HepG2 (cell line): ENCODE data around the gene TECPR1. TPM values are rescaled to one million over a fixed set of nuclear protein-coding genes. Genes with fewer than 3 reads are reported as not detected.

Experiments used
- ATAC-seq: fragments of 200-7000 bp; cut with Tn5 transposase; 3 replicates; pipeline ENCODE4 v1.9.1; 2020; ENCODE audit warnings: mild to moderate bottlenecking, moderate library complexity
- BruUV-seq: library from RNA; stranded (reverse); fragments of 400-500 nt; replicated peaks from 2 replicates; lab custom pipeline; 2021; lab: Mats Ljungman, UMichigan
- CTCF ChIA-PET: fragments of 300-600 bp; formaldehyde crosslinking; extraction: SDS; loops from one replicate; lab custom pipeline; 2021; ENCODE audit warnings: low total read pairs, inconsistent platforms, low intra/inter-chr PET ratio; lab: Yijun Ruan, JAX
- POLR2A ChIA-PET: fragments of 350-600 bp; sonication (Branson Sonifier 250); formaldehyde crosslinking; loops from one replicate; lab custom pipeline; 2020; ENCODE audit warnings: antibody characterized with exemption, inconsistent platforms; lab: Yijun Ruan, JAX
- DNase-seq: peaks from one replicate; pipeline ENCODE4 v3.0.0-alpha.2; 2015; ENCODE audit warnings: low spot score
- FAIRE-seq: peaks from 3 replicates; lab custom pipeline; 2011; peaks lifted over from hg19 to GRCh38; lab: Jason Lieb, UNC
- H2AFZ ChIP-seq: one replicate; pipeline ENCODE4 v1.6.1; 2011; ENCODE audit warnings: low read length, inconsistent platforms
- H3K27ac ChIP-seq: fragments of 300-600 bp; 3 replicates; pipeline ENCODE4 v1.8.0; 2011; ENCODE audit warnings: mixed run types, mild to moderate bottlenecking, mixed read lengths, low read length, inconsistent platforms; ENCODE audit not compliant: insufficient read depth; ENCODE audit errors: extremely low read length
- H3K27me3 ChIP-seq, 2 experiments: fragments of 200-600 bp in 1 of 2; 2 replicates in 1 of 2; 3 replicates in 1 of 2; pipeline versions ENCODE4 v1.6.0 to v1.8.0; 2011; ENCODE audit warnings: low read length in 2 of 2, mild to moderate bottlenecking in 2 of 2, moderate library complexity in 2 of 2, inconsistent platforms in 1 of 2; ENCODE audit not compliant: insufficient read depth in 2 of 2, control insufficient read depth in 1 of 2
- H3K36me3 ChIP-seq, 2 experiments: fragments of 200-600 bp in 1 of 2; replicated peaks in 1 of 2; 2 replicates in 1 of 2; 3 replicates in 1 of 2; pipeline versions ENCODE4 v1.5.1 to v1.8.0; 2011; ENCODE audit warnings: low read length in 2 of 2, inconsistent platforms in 1 of 2; ENCODE audit not compliant: insufficient read depth in 2 of 2, control insufficient read depth in 1 of 2
- H3K4me1 ChIP-seq: 2 replicates; pipeline ENCODE4 v1.5.1; 2012; ENCODE audit warnings: low read length, inconsistent platforms; ENCODE audit not compliant: insufficient read depth
- H3K4me2 ChIP-seq: 2 replicates; pipeline ENCODE4 v1.6.0; 2011; ENCODE audit warnings: low read depth, low read length, inconsistent platforms
- H3K4me3 ChIP-seq, 3 experiments: fragments of 200-600 bp in 1 of 3; sonication (generic), shearing (Covaris generic) in 1 of 3; replicated peaks in 1 of 3; 2 replicates each; pipeline ENCODE4 v1.5.1; 2011 to 2016; ENCODE audit warnings: low read length in 3 of 3, inconsistent platforms in 2 of 3, low read depth in 2 of 3, mild to moderate bottlenecking in 2 of 3, control low read depth in 1 of 3, mixed read lengths in 1 of 3; ENCODE audit not compliant: insufficient read depth in 1 of 3
- H3K79me2 ChIP-seq: one replicate; pipeline ENCODE4 v1.6.1; 2011; ENCODE audit warnings: low read length, inconsistent platforms; ENCODE audit not compliant: insufficient read depth
- H3K9ac ChIP-seq: 2 replicates; pipeline ENCODE4 v1.6.0; 2011; ENCODE audit warnings: mild to moderate bottlenecking, low read depth, low read length, inconsistent platforms; ENCODE audit not compliant: insufficient read depth
- H3K9me3 ChIP-seq: 2 replicates; pipeline ENCODE4 v1.5.1; 2012; ENCODE audit warnings: mild to moderate bottlenecking, low read length
- H4K20me1 ChIP-seq: 2 replicates; pipeline ENCODE4 v1.6.0; 2011; ENCODE audit warnings: inconsistent platforms, mild to moderate bottlenecking, low read length, moderate library complexity; ENCODE audit not compliant: insufficient read depth
- STAT6 ChIP-seq: sonication (generic); formaldehyde crosslinking; IDR thresholded peaks from 2 replicates; pipeline ENCODE4 v1.4.0; 2020; ENCODE audit warnings: missing genetic modification reagents, mild to moderate bottlenecking, borderline replicate concordance
- TBL1XR1 ChIP-seq: fragments of 150-350 bp; IDR thresholded peaks from 2 replicates; pipeline ENCODE4 v1.6.1; 2014; ENCODE audit warnings: borderline replicate concordance, low read length; ENCODE audit not compliant: partially characterized antibody
- TBX2 ChIP-seq: sonication (generic); formaldehyde crosslinking; IDR thresholded peaks from 2 replicates; pipeline ENCODE4 v1.5.0; 2020; ENCODE audit warnings: missing genetic modification reagents, mild to moderate bottlenecking, borderline replicate concordance
- ZBTB2 ChIP-seq: sonication (generic); formaldehyde crosslinking; IDR thresholded peaks from 2 replicates; pipeline ENCODE4 v1.8.0; 2022; ENCODE audit warnings: low read depth, missing genetic modification reagents
- ZBTB42 ChIP-seq: sonication (generic); formaldehyde crosslinking; IDR thresholded peaks from 2 replicates; pipeline ENCODE4 v1.5.0; 2020; ENCODE audit warnings: mild to moderate bottlenecking, missing genetic modification reagents
- ZFP91 ChIP-seq: sonication (generic); formaldehyde crosslinking; IDR thresholded peaks from 2 replicates; pipeline ENCODE4 v1.9.0; 2022; ENCODE audit warnings: missing genetic modification reagents, mild to moderate bottlenecking, borderline replicate concordance
- ZNF484 ChIP-seq: sonication (generic); formaldehyde crosslinking; IDR thresholded peaks from 2 replicates; pipeline ENCODE4 v1.5.1; 2020; ENCODE audit warnings: mild to moderate bottlenecking, low read depth, missing genetic modification reagents, borderline replicate concordance
- ZNF562 ChIP-seq: sonication (generic); formaldehyde crosslinking; IDR thresholded peaks from 2 replicates; pipeline ENCODE4 v1.8.0; 2022; ENCODE audit warnings: missing genetic modification reagents, borderline replicate concordance
- ZNF687 ChIP-seq: sonication (generic); formaldehyde crosslinking; IDR thresholded peaks from 2 replicates; pipeline ENCODE4 v1.5.1; 2020; ENCODE audit warnings: mild to moderate bottlenecking, missing genetic modification reagents, moderate library complexity
- WGBS: methylation state at CpG from one replicate; pipeline ENCODE4 v1.1.6; 2017; ENCODE audit warnings: low lambda C conversion rate; 5-methylcytosine and 5-hydroxymethylcytosine counted together
- in situ Hi-C: cut with HindIII; loops from 2 replicates; pipeline ENCODE4 v1.10.0; 2017; ENCODE audit warnings: low pct_unique_long_range_greater_than_20kb; ENCODE audit not compliant: extremely low pct_ligation_motif_present
- intact Hi-C: fragments of 100-400 bp; cut with micrococcal nuclease; formaldehyde crosslinking; loops from one replicate; pipeline ENCODE4 v1.10.0; 2022; ENCODE audit not compliant: unreplicated experiment
- polyA plus RNA-seq, 8 experiments: library from polyadenylated mRNA; depleted of rRNA in 3 of 8; stranded (reverse) in 7 of 8; unstranded in 1 of 8; fragments of >200 nt; fragmentation: Illumina TruSeq in 4 of 8; extraction: Trizol in 4 of 8; gene quantifications; 2 replicates each; pipeline versions ENCODE4 v1.2.1 to v1.2.3, GENCODE V29; 2011 to 2016; ENCODE audit warnings: low read depth in 4 of 8, missing spikeins in 1 of 8, mixed read lengths in 1 of 8; ENCODE audit not compliant: insufficient read depth in 1 of 8
- total RNA-seq, 5 experiments: library from RNA; depleted of rRNA; stranded (reverse); fragments of >200 nt; fragmentation: Illumina TruSeq; extraction: Trizol; gene quantifications; 2 replicates each; pipeline ENCODE4 v1.2.3, GENCODE V29; 2016; ENCODE audit warnings: low read depth in 1 of 5

Gene TECPR1
- total and polyA plus RNA-seq, 2 of the 13 experiments (the other 11 are each of a cell fraction or from before 2014, with no cell fraction given) = 2.3 to 6.3 TPM

GRCh38 chr7:98165827-98166667 lies 86.0 kb downstream of the TECPR1 start:
- BruUV-seq = no TSS peak
- peak; percentile 64 for FAIRE-seq
- H3K27me3 ChIP-seq = no peaks in the 10 kb centered on the region
- ChIA-PET POLR2A (no interaction called here), CTCF (interaction anchor here (0.8 to 5.4 kb wide), 3 partner anchors 60 to 147 kb away, joined by 3 to 68 read pairs (median 13); partner anchors contain the start of gene LMTK2)
- H3K36me3 ChIP-seq = peaks cover 7 to 20% of the 10 kb centered on the region in 2 experiments; a peak in 4 of 5 replicates
- no peak overlapping the region for H3K4me2 ChIP-seq
- H3K9ac ChIP-seq = no peak overlapping the region
- H3K4me3 ChIP-seq = no peak overlapping the region
- H4K20me1 ChIP-seq = peaks cover 25% of the 10 kb centered on the region
- no peaks in the 10 kb centered on the region for H3K4me1 ChIP-seq
- in situ Hi-C loops = loop anchor here (10.0 kb wide), 1 partner anchor 61 kb away; the partner anchor contains the start of gene LMTK2
- H3K79me2 ChIP-seq = no peaks in the 10 kb centered on the region
- no peak overlapping the region for H2AFZ ChIP-seq
- WGBS = 69% methylated on average over 10 of the region's 18 CpGs
- ATAC-seq = peak; percentile 92
- H3K9me3 ChIP-seq = no peaks in the 10 kb centered on the region
- intact Hi-C loops = loop anchor here (1.0 kb wide), 1 partner anchor 60 kb away; the partner anchor contains the start of gene LMTK2
- DNase-seq = peak; percentile 33
- H3K27ac ChIP-seq = no peak overlapping the region
- peak; percentile 24; the same call in 1 of the 2 replicates for TF ChIP-seq ZNF687 (CRISPR knock-in tag)
- TF ChIP-seq ZBTB2 = no peak
- TF ChIP-seq ZNF562 (CRISPR knock-in tag) = no peak
- TF ChIP-seq STAT6 (CRISPR knock-in tag) = no peak
- TF ChIP-seq ZNF484 (CRISPR knock-in tag) = no peak
- TF ChIP-seq TBL1XR1 = no peak
- TF ChIP-seq TBX2 = peak; percentile 29; the same call in 1 of the 2 replicates
- peak; percentile 49; the same call in 1 of the 2 replicates for TF ChIP-seq ZFP91 (CRISPR knock-in tag)
- no peak for TF ChIP-seq ZBTB42
